PC-3 (cell line): ENCODE measurements around the gene PPP1R13B.

Experiments used
- EZH2 ChIP-seq: fragments of 300-600 bp; sonication (generic); IDR thresholded peaks from one replicate; pipeline ENCODE4 v1.6.1; 2017; ENCODE audit warnings: antibody characterized with exemption, mild to moderate bottlenecking, low read length; ENCODE audit not compliant: unreplicated experiment
- TF ChIP-seq, protein P1 (sequence below): fragments of 300-600 bp; sonication (generic); conservative IDR thresholded peaks from 2 replicates; pipeline ENCODE4 v1.5.1; 2017; ENCODE audit warnings: antibody characterized with exemption, low read depth, mild to moderate bottlenecking, low read length

- TF ChIP-seq, protein P1, sequence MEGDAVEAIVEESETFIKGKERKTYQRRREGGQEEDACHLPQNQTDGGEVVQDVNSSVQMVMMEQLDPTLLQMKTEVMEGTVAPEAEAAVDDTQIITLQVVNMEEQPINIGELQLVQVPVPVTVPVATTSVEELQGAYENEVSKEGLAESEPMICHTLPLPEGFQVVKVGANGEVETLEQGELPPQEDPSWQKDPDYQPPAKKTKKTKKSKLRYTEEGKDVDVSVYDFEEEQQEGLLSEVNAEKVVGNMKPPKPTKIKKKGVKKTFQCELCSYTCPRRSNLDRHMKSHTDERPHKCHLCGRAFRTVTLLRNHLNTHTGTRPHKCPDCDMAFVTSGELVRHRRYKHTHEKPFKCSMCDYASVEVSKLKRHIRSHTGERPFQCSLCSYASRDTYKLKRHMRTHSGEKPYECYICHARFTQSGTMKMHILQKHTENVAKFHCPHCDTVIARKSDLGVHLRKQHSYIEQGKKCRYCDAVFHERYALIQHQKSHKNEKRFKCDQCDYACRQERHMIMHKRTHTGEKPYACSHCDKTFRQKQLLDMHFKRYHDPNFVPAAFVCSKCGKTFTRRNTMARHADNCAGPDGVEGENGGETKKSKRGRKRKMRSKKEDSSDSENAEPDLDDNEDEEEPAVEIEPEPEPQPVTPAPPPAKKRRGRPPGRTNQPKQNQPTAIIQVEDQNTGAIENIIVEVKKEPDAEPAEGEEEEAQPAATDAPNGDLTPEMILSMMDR = no peak
- TF ChIP-seq EZH2 = no peak
These were observed 25.2 kb upstream of the PPP1R13B start for GRCh38 chr14:103872481-103873113.
